Adipose tissue (tissue), 3 donors: ENCODE measurements around the gene KIF22. TPM values are rescaled to one million over a fixed set of nuclear protein-coding genes. Genes with fewer than 3 reads are reported as not detected.
"Not testable (repeated sequence)": the region's sequence is repeated elsewhere in the genome, so short reads cannot be mapped to it uniquely, and the experiment has no call there.

Source experiments
- H3K27ac ChIP-seq: one replicate; pipeline ENCODE4 v1.5.1; 2013; ENCODE audit warnings: low read depth, low read length
- WGBS, 3 donors: extraction: QIAGEN DNeasy Blood & Tissue Kit; methylation state at CpG; one replicate each; pipeline ENCODE4 v1.1.7; 2013; 5-methylcytosine and 5-hydroxymethylcytosine counted together
- polyA plus RNA-seq, 3 donors: library from polyadenylated mRNA; stranded (reverse); fragments of 200-250 nt; gene quantifications; one replicate each; pipeline ENCODE4 v1.2.3, GENCODE V29; 2013
- donor health status: healthy with polysubstance abuse.
- donor health status: Bipolar disorder and iron deficiency.
- donor health status: healthy.

Gene KIF22
- 10 to 100 TPM; 19.7 to 32.1 (median 29.8) TPM for polyA plus RNA-seq

DNA sequence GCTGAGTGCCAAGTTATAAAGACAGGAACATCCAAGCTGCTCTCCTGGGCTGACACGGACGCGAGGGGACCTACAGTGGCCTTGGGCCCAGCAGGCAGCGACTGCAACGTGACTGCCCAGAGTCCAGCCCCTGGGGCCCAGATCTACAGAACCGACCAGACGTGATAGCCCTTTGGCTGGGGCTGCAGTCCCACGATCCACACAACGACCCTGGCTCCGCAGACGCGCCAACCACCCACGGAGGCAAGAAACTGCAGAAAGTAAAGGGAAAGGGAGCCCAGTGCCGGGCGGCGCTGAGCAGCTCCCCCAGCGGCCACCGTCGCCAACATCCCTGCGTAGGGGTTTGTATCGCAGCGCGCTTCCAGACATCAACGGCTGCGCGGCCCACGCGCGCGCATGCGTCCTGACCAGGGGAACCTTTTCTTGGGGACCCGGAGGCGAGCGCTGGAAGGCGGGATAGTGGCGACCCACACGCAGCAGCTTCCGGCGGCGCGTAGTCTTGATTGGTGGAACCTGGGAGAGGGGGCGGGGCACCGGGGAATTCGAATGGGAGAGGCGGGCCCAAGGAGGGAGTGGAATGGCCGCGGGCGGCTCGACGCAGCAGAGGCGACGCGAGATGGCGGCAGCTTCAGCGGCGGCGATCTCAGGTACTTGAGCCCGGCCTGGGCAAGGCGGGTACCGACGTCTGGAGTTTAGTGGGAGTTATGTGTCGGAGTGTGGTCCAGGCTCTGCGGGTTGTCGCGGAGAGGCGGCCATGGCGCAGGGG, at the start of gene KIF22:
Gene KIF22, plus strand, starts transcription at position 569 of the 766 bp plus-strand sequence. Its CDS starts 9 bp downstream, at position 578.
- 1% methylated on average over 63 to 67 of the region's 67 CpGs for WGBS, 3 donors
- H3K27ac ChIP-seq = no peak within 1 kb of the TSS

DNA sequence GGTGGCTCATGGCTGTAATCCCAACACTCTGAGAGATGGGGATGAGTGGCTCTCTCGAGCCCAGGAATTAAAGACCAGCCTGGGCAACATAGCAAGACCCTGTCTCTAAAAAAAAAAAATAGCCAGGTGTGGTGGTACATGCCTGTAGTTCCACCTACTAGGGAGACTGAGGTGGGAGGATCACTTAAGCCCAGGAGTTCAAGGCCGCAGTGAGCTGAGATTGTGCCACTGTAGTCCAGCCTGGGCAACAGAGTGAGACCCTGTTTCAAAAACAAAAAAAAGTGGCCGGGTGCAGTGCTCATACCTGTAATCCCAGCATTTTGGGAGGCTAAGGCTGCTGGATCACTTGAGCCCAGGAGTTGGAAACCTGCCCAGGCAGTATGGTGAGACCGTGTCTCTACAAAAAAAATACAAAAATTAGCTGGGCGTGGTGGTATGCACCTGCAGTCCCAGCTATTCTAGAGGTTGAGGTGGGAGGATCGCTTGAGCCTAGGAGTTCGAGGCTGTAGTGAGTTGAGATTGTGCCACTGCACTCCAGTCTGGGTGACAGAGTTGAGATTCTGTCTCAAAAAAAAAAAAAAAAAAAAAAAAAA, 47.8 kb upstream of the KIF22 start:
- WGBS, 3 donors = 80 to 85% (median 83%) methylated on average over 7 of the region's 7 CpGs
- H3K27ac ChIP-seq = no peak overlapping the region

DNA sequence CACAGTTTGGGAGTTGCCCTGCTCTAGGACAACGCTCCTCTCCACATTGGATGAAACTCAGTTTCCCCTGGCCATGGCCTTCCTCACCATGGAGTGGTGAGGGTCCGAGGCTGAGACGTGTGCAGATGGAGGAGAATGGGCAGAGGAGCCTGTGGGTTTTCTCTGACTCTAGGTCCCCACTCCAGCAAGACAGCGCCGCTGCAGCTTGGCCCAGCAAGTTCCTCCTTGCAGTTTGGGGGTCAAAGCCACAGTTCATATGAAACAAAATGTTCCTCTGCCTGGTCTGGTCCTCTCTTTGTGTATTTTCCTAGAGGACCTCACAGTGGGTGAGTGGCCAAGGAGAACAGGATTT, 47.1 kb upstream of the KIF22 start:
- WGBS, 3 donors = 59 to 77% (median 69%) methylated on average over 5 of the region's 5 CpGs
- H3K27ac ChIP-seq = no peak overlapping the region

DNA sequence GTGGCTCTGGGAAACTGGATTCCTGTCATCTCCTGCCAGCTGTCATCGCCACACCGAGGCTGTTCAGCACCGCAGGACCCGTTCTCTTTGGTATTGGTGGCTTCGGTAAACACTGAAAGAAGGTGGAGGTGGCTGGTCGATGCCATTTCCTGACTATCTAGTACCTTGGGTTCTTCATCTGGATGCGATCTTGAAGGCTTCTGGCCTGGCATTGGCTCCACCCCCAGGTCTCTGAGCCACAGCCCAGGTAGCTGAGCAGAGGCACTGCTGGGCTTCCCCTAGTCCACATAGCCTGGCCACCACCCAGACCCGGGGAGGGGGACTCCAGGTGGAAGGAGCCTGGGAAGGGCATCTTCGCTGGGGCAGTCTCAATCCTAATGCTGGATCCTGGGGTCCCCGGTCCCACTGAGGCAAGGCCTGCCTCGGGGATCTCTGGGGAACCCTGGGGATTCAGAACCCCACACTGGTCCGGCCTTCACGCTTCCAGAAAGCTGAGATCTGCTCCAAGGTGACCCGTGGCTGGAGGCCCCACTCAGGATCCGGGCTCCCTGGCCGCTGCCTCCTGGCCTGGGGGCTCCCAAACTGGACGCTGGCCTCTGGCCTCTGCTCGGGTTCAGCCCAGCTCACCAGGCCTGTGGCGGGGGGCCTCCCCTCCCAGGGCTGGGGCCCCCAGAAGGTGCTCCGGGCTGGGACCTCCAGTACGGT, 46.6 kb upstream of the KIF22 start:
- 80 to 82% (median 81%) methylated on average over 19 to 21 of the region's 21 CpGs for WGBS, 3 donors
- no peak overlapping the region for H3K27ac ChIP-seq

DNA sequence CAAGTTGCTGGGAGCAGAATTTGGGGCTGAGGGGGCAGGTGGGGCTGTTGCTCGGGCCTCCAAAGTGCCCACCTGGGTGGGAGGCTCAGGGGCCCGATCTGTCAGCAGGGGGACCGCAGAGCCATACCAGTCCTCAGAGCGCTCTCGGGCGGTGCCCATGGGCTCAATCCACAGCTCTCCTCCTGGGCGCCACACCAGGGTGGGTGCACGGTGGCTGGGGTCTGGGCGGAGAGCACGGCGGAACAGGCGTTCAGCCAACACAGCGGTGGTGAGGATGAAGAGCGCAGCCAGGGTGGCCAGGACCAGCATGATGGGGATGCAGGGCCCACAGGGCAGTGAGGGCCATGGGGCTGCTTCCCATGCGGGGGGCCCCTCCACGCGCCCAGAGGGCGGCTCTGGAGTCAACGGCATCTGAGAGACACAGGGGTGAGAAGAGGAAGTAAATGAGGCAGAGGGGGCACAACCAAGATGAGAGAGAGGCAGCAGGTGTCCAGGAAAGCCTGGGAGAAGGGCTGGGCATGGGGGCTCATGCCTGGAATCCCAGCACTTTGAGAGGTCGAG, 45.9 kb upstream of the KIF22 start:
- 64 to 89% (median 71%) methylated on average over 20 of the region's 20 CpGs for WGBS, 3 donors
- H3K27ac ChIP-seq = no peak overlapping the region

DNA sequence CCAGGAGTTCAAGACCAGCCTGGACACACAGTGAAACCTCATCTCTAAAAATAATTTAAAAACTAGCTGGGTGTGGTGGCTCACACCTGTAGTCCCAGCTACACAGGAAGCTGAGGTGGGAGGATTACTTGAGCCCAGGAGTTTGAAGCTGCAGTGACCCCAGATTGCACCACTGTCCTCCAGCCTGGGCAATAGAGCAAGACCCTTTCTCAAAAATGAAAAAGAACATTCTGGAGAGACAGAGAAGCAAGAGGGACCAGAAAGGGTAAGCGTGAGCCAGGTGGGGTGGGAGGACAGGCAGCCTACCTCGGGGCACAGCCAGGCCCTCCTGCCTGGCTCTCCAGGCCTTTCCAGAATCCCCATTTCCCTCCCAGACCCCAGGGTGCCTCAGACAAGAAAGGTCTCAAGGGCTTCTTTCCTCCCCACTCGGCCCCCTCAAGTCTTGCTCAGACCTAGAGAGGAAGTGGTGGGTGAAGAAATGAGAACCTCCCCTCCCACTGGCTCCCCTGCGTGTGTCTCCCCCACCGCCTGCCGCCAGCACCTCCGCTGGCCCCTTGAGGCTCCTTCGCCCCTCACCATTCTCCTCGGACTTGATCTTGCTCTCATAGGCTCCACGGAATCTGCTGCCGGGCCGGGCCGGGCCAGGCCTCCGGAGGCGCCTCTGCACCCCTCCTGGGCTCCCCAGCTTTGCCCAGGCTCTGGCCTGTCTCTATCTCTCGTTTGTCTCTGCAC, 45.3 kb upstream of the KIF22 start:
- H3K27ac ChIP-seq = no peak overlapping the region
- 43 to 82% (median 48%) methylated on average over 16 of the region's 16 CpGs for WGBS, 3 donors

DNA sequence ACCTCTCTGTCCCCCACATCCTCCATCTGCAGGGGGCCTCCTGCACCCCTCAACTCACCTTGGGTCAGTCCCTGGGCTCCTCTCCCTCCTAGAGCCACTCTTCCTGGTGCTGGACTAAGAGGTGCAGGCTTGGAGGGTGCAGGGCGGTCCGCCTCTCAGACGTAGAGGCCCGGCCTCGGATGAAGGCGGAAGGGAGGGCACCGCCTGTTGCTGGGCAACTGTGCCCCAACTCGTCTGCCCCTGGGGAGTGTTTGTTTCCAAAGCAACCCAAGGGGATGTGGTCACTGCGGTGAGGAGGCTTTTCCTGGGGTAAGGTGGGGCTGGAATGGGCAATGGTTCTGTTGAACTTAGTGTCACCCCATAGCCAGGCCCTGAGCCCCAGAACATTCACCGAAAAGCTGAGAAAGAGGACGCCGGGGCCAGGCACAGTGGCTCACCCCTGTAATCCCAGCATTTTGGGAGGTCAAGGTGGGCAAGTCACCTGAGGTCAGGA, 44.7 kb upstream of the KIF22 start, which contains the start of gene C16orf54:
Gene C16orf54, minus strand, starts transcription at position 138 of the 493 bp plus-strand sequence. CDS start 1,039 bp downstream, outside the sequence.
- 50 to 75% (median 59%) methylated on average over 12 of the region's 12 CpGs for WGBS, 3 donors
- no peak within 1 kb of the TSS for H3K27ac ChIP-seq

DNA sequence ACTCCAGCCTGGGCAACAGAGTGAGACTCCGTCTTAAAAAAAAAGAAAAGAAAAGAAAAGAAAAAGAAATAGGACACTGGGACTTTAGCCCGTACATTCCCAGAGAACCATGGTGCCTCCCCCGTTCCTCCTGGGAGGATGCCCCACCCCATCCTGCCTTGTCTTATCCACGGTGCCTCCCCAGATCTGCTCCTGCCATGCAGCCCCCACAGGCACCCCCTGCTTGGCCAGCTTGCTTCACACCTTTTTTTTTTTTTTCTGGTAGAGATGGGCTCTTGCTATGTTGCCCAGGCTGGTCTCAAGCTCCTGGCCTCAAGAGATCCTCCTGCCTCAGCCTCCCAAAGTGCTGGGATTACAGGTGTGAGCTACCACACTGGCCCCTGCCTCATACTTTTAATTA, 44.0 kb upstream of the KIF22 start:
- not testable (repeated sequence) for H3K27ac ChIP-seq
- WGBS, 3 donors = 30 to 77% (median 32%) methylated on average over 4 of the region's 4 CpGs

DNA sequence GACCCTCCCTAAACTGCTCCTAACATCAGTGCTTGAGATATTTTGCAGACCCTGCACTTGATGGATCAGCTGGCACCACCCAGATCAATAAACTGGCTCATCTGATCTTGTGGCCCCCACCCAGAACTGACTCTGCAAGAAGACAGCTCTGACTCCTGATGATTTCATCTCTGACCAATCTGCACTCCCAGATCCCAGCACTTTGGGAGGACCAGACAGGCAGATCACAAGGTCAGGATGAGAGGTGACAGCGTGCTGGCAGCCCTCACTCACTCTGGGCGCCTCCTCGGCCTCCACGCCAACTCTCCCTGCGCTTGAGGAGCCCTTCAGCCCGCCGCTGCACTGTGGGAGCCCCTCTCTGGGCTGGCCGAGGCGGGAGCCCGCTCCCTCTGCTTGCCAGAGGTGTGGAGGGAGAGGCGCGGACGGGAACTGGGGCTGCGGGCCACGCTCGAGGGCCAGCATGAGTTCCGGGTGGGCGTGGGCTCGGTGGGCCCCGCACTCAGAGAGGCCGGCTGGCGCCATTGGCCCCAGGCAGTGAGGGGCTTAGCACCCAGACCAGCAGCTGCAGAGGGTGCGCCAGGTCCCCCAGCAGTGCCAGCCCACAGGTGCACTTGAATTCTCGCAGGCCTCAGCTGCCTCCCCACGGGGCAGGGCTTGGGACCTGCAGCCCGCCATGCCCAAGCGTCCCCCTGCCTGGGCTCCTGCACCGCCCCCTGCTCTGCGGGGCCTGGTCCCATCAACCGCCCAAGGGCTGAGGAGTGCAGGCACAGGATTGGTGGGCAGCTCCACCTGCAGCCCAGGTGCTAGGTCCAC, 42.4 kb upstream of the KIF22 start:
- no peak overlapping the region for H3K27ac ChIP-seq
- 92 to 96% (median 94%) methylated on average over 29 to 30 of the region's 30 CpGs for WGBS, 3 donors

DNA sequence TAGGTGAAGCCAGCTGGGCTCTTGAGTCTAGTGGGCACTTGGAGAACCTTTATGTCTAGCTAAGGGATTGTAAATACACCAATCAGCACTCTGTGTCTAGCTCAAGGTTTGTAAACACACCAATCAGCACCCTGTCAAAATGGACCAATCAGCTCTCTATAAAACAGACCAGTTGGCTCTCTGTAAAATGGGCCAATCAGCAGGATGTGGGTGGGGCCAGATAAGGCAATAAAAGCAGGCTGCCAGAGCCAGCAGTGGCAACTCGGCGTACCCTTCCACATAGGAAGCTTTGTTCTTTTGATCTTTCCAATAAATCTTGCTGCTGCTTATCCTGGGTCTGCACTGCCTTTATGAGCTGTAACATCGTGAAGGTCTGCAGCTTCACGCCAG, 41.8 kb upstream of the KIF22 start:
- WGBS, 3 donors = 66 to 80% (median 75%) methylated on average over 4 of the region's 4 CpGs
- H3K27ac ChIP-seq = not testable (repeated sequence)

DNA sequence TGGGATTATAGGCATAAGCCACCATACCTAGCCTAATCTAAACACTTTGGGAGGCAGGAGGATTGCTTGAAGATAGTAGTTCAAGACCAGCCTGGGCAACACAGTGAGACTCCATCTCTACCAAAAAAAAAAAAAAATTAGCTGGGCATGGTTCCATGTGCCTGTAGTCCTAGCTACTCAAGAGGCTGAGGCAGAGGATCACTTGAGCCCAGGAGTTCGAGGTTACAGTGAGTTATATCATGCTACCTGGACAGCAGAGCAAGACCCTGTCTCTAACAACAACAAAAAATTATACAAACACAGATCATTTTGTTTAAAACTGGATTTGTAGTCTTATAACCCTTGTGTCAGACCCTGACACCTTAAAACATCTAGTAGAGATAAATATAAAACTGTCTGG, 37.0 kb upstream of the KIF22 start:
- H3K27ac ChIP-seq = no peak overlapping the region
- WGBS, 3 donors = 74 to 81% (median 76%) methylated on average over 1 of the region's 1 CpG

DNA sequence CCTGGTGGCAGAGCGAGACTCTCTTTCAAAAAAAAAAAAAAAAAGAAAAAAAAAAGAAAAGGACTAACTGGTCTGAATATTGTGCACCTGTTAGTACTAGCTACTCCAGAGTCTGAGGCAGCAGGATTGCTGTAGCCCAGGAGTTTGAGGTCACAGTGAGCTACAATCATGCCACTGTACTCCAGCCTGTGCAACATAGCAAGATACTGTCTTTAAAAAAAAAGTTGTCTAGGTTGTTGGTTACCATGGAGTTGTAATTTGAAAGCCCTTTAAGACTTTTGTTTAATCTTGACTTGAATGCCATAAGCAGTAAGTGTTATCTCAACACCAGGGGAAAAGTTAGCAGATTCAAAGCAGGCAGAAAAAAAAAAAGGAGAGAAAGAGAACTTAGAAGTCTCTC, 33.9 kb upstream of the KIF22 start:
- H3K27ac ChIP-seq = no peak overlapping the region
- WGBS, 3 donors = 43 to 78% (median 76%) methylated on average over 1 of the region's 1 CpG

DNA sequence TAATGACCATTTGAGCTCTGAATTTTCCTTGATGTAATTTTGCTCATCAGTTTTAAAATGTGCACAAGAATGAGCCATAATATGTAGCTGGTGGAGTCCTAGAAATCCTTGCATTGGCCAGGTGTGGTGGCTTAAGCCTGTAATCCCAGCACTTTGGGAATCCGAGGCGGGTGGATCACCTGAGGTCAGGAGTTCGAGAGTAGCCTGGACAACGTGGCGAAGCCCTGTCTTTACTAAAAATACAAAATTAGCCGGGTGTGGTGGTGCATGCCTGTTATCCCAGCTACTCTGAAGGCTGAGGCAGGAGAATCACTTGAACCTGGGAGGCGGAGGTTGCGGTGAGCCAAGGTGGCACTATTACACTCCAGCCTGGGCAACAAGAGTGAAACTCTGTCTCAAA, 33.5 kb upstream of the KIF22 start:
- 77 to 86% (median 82%) methylated on average over 8 of the region's 8 CpGs for WGBS, 3 donors
- H3K27ac ChIP-seq = not testable (repeated sequence)

DNA sequence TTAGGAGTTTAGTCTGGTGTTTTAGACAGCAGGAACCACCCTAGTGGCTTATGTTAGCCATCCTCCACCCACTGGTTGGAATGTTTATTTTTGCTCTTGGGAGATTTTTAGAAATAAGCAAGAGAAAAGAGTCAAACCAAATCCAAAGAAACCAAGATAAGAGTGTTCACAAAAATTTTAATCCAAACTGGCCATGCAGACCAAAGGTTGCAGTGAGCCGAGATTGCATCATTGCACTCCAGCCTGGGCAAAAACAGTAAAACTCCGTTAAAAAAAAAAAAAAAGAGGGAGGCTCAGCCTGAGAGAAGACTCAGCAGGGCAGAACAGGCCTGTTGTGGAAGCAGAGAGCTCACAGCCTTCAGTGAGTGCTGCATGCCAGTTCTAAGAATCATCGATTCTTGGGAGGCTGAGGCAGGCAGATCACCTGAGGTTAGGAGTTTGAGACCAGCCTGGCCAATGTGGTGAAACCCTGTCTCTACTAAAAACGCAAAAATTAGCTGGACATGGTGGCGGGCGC, 32.5 kb upstream of the KIF22 start:
- H3K27ac ChIP-seq = no peak overlapping the region
- 55 to 68% (median 55%) methylated on average over 6 of the region's 6 CpGs for WGBS, 3 donors

DNA sequence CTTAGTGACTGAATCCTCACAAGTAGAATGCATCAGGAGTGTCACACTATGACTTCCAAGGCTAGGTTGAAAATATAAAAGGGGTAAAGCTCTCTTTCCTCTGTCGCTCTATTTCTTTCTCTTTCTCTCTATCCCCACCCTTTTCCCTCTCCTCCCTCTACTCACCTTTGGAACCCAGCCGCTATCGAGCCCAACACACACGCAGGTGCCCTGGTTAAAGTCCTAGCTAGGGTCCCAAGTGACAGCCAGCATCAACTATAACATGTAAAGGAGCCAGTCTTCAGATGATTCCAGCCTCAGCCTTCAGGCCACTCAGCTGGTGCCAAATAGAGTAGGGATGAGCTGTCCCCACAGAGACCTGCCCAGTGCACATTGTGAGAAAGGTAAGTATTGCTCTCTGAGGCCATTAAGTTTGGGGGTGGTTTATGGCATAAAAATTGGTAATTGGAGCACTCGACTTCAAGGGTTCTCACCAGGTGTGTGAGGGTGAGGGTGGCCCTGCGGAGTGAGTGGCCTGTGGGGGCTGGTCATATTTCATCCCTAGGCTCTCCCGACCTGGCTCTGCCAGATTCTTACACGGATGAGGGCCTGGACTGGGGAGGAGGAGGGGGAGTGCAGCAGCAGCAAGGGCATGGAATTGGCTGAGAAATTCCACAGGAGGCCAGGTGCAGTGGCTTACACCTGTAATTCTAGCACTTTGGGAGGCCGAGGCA, 29.8 kb upstream of the KIF22 start:
- 77 to 82% (median 77%) methylated on average over 9 of the region's 9 CpGs for WGBS, 3 donors

DNA sequence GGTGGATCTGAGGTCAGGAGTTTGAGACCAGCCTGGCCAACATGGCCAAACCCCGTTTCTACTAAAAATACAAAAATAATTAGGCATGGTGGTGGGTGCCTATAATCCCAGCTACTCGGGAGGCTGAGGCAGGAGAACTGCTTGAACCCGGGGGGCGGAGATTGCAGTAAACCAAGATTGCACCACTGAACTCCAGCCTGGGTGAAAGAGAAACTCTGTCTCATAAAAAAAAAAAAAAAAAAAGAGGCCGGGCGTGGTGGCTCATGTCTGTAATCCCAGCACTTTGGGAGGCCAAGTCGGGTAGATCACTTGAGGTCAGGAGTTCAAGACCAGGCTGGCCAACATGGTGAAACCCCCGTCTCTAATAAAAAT, 29.3 kb upstream of the KIF22 start:
- 76 to 80% (median 79%) methylated on average over 6 to 8 of the region's 8 CpGs for WGBS, 3 donors
- not testable (repeated sequence) for H3K27ac ChIP-seq

More for the DNA sequence above, 29.8 kb upstream of the KIF22 start:
- no peak overlapping the region for H3K27ac ChIP-seq

DNA sequence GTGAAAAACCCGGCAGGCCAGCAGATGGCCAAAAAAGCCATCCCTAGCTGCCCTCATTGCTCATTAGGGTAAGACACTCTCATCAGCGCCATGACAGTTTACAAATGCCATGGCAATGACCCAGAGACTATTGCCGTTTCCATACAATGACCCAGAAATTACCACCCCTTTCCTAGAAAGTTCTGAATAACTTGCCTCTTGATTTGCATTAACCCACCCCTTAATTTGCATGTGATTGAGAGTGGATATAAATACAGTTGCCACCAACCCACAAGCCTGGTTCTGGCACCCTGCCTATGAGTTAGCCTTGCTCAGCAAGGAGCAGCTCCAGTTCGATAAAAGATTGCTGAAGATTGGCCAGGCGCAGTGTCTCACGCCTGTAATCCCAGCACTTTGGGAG, 28.7 kb upstream of the KIF22 start:
- 41 to 79% (median 74%) methylated on average over 6 of the region's 6 CpGs for WGBS, 3 donors
- H3K27ac ChIP-seq = no peak overlapping the region
